ENCODE data around the gene ZNF785.
"Not testable (repeated sequence)": the region's sequence is repeated elsewhere in the genome, so short reads cannot be mapped to it uniquely, and the experiment has no call there.

Gene ZNF785

DNA sequence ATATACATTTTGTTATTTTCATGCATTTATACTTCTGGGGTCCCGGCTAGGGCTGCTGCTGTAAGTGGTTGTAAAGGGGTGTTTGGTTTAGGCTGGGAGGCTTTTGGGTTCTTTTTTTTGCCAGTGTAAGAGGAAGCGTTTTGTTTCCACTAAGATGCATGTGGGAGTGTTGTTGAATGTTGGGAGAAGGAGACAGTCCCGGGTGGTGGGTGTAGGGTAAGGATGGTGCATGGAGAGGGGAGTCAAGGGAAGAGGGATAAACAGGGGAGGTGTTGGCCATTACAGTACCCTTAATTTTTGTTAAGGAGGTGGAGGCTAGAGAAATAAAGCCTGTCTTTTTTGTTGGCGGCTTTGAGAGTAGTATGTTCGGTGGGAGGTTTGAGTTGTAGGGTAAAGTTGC, 42.4 kb downstream of the ZNF785 start:
- no peak for FAIRE-seq
- DNase-seq (ENCODE audit: insufficient read length, low spot score): no peak

DNA sequence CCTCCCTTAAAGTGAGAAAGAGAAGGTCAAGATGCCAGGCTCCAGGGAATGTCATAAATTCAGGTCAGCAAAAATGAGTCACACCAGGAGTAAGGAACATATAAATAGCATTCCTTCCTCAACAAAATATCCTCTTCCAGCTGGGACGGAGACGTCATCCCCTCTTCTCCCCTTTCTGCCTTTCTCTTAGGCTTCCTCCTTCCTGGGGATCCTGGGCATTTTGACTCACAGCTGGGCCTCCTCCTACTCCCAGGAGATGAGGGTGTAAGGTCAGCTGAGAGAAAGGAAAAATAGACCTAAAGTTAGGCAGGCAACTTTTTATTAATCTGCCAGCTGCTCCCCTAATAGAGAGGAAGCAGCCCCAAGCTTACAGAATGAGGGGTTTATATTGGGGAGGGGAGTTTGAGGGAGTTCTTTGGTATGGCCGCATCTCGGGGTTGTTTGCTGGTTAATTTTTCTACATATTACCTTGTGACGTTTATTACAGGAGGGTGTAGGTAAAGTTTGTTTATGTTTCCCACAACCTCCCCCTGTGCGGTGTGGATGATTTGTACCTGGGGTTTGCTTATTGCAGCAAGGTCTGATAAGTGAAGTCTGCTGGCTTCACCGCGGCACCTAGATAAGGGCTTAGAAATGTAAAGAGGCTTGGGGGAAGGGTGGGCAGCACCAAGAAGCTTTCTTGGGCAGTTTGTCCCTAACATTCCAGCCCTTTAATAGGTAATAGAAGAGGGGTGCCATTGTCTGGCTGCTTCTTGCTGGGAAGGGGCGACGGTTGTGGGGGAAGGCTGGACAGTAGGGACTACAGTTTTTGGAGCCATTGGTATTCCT, 43.8 kb downstream of the ZNF785 start:
- DNase-seq (ENCODE audit: insufficient read length, low spot score): no peak
- no peak for FAIRE-seq

DNA sequence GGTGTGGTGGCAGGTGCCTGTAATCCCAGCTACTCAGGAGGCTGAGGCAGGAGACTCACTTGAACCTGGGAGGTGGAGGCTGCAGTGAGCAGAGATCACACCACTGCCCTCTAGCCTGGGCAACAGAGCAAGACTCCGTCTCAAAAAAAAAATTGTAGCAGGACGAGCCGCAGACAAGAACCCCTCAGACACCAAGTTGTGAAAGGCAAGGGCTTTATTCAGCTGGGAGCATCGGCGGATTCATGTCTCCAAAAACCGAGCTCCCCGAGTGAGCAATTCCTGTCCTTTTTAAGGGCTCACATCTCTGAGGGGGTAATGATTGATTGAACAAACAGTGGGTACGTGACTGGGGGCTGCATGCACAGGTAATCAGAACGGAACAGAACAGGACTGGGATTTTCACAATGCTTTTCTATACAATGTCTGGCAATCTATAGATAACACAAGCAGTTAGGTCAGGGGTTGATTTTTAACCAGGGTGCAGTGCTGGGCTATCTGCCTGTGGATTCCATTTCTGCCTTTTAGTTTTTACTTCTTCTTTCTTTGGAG, 44.5 kb downstream of the ZNF785 start:
- not testable (repeated sequence) for FAIRE-seq; DNase-seq (ENCODE audit: insufficient read length, low spot score)

DNA sequence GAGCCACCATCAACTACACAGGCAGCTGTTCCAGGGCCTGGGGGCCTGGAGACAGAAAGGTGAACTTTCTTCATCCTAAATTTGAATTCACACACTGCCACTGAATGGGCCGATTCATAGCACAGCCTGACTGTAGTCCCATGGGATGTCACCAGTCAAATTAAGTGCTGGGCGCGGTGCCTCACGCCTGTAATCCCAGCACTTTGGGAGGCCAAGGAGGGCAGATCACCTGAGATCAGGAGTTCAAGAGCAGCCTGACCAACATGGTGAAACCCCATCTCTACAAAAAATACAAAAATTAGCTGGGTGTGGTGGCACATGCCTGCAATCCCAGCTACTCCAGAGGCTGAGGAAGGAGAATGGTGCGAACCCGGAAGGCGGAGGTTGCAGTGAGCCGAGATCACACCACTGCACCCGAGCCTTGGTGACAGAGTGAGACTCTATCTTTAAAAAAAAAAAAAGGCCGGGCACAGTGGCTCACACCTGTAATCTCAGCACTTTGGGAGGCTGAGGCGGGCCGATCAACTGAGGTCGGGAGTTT, 45.4 kb downstream of the ZNF785 start:
- not testable (repeated sequence) for FAIRE-seq; DNase-seq (ENCODE audit: insufficient read length, low spot score)

DNA sequence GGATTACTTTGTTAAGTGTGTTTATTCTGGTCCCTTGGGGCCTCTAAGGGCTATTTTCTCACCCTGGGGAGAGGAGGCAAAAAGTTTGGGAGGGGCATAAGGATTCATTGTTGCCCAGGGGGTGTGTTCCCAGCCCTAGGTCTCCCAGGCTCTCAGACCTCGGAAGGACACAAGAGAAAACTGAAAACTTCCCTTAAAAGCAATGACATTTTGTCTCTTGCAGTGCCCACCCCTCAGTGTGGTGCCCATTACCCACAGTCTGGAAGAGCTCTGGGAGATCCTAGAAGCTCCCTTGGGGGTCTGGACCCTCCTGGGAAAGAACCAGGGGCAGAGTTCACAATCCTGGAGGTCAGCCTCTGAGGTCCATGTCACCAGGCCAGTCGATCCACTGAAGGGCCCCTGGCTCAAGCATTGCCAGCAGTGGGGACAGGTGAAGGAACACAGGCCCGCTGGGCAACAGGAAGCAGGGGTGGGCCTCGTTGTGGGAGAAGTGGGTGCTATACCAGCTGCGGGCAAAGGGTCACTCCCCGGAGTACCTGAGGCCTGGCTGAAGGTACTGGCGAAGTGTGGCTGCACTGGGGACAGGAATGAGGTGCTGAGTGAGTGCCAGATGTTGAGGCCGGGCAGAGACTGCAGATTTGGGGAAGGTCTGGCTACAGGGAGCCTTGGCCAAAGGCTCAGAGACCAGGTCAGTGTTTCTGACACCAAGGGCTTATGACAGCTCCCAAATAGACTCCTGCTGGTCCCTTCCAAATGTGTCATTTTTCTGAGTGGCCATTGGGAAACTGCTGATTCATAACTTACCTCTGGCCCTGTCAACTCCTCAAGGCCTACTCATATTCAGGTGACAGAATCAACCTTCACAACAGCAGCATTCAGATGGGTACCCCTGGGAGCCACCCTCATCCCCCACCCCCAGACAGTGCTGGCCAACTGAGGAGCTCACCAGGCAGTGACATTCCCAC, 46.2 kb downstream of the ZNF785 start:
- no peak for FAIRE-seq
- no peak for DNase-seq (ENCODE audit: insufficient read length, low spot score)

DNA sequence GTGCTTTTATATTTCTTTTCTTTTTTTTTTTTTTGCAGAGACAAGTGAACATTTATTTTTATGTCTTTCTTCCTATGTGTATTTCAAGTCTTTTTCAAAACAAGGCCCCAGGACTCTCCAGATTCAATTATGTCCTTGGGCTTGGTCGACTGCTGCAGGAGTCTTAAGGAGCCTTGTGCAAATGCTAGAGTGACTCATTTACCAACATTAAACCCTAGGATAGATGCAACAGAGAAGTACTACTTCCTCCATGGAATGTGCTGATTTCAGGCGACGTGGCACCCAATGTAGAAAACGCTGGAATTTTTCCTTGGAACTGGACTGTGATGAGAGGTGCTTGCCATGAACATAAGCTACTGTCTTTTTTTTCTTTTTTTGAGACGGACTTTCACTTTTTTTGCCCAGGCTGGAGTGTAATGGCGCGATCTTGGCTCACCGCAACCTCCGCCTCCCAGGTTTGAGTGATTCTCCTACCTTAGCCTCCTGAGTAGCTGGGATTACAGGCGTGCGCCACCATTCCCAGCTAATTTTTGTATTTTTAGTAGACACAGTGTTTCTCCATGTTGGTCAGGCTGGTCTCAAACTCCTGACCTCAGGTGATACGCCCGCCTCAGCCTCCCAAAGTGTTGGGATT, 49.0 kb downstream of the ZNF785 start:
- FAIRE-seq; DNase-seq (ENCODE audit: insufficient read length, low spot score): not testable (repeated sequence)

DNA sequence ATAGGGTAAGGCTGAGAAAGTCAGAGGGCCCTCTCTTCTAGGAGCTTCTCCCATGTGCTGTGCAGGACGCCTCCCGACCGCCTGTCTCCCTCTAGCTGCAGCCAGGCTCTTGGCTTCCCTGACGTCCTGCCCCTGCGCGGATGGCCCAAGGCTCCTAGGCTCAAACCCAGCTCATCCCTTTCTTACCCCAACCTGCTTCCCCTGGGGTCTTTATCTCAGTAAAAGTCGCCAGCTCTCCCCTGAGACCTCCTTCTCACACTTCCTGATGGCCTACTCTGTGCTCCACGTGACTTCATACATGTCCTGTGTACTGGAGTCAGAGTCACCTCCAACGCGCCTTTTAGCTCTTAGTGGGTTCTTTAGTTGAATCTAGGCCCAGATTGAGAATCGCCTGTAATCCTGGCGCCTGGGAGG, 49.7 kb downstream of the ZNF785 start:
- no peak for FAIRE-seq

DNA sequence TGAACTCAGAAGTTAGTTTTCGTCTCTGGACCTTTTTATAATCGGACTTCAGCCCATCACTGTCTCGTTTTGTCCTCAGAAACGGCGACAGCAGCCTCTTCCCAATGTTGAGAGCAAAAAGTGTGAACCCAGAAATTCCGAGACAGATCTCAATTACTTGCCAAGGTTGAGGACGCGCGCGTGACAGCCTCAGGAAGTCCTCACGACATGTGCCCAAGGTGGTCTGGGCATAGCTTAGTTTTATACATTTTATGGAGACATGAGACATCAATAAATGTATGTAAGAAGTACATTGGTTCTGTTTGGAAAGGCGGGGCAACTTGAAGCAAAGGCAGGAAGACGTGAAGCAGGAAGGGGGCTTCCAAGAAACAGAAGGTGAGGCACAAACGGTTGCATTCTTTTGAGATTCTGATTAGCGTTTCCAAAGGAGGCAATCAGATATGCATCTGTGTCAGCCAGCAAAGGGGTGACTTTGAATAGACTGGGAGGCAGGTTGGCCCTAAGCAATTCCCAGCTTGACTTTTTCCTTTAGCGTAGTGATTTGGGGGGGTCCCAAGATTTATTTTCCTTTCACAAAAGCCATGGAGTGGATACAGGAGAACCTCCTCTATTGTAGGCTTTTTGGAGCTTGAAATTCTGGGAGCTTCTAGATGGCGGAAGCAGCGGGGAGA, 50.3 kb downstream of the ZNF785 start:
- DNase-seq (ENCODE audit: insufficient read length, low spot score): no peak
- FAIRE-seq: no peak

More for the DNA sequence above, 49.7 kb downstream of the ZNF785 start:
- DNase-seq (ENCODE audit: insufficient read length, low spot score): no peak

DNA sequence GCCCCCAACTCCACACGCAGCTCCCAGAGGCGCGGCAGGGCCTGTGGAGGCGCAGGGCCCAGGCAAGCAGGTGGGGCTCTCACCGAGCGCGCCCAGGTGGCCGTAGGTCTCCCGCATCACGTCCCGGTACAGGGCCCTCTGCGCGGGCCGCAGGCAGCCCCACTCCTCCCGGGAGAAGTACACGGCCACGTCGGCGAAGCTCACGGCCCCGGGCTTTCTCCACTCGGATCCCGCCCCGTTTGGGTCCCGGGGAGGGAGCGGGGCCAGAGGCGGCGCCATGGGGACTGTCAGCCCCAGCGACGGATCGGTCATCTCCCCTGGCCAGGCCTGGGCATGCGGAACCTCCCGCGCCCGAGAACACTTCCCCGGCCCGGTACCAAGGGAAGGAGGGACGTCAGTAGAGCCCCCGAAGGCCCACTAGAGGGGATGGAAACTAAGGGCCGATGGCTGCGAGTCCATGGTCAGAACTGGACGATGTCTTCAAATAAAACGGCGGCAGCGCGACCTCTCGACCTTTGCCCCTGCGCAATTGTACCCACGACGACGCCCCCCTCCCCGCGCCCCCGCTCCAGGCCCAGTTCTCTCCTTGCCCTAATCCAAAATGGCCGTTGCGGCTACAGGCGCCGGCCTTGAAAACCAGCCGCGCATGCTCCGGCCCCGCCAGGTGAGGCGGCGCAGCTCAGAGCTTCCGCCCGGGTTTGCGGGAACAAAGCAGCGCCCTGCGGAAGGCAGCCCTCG, 51.0 kb downstream of the ZNF785 start, which contains the start of gene ZNF747:
TSS of gene ZNF747 (minus strand) at position 491 of the 738 bp plus-strand sequence. CDS start at position 312, 179 bp downstream.
- DNase-seq (ENCODE audit: insufficient read length, low spot score) (peak; percentile 89), FAIRE-seq (no peak)

DNA sequence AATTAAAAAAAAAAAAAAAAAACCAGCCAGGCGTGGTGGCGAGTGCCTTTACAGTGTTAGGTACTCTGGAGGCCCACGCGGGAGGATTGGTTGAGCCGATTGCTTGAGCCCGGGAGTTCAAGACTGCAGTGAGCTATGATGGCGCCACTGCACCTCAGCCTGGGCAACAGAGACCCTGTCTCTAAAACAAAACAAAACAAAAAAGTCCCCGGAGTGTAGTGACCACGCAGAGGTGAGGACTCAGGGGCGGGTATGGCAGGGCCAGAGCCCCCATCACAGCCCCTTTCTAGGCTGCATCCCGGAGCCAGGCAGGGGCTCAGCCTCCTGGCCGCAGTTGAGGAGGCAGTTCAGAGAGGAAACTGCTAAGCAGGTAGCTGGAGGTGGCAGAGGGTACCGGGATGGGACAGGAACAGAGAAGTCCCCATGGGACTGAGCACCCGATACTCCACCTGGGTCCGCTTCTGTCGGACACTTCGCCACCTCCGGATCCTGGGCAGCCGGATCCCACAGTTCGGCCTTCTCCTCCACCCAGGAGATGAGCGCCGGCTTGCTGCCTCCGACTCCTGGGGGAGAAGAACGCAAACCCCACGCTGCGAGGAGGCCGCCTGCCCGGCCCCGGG, 51.6 kb downstream of the ZNF785 start:
- DNase-seq (ENCODE audit: insufficient read length, low spot score) (no peak), FAIRE-seq (no peak)

DNA sequence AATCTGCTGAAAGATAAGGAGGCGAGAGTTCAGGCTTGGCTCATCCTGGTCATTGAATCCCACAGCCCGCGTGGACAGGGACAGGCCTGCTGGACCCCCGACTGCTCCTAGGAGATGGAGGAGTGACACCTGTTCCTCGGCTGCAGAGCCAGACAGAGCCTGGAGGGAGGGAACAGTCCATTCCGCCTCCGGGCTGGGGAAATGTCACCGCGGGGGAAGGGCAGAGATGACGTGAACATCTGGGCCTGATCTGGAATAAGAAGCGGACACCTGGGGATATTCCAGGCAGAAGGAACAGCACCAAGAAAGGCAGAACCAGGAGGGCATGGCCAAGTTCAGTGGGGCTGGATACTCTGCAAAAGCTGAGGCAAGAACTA, 52.4 kb downstream of the ZNF785 start:
- no peak for DNase-seq (ENCODE audit: insufficient read length, low spot score)
- FAIRE-seq: no peak

DNA sequence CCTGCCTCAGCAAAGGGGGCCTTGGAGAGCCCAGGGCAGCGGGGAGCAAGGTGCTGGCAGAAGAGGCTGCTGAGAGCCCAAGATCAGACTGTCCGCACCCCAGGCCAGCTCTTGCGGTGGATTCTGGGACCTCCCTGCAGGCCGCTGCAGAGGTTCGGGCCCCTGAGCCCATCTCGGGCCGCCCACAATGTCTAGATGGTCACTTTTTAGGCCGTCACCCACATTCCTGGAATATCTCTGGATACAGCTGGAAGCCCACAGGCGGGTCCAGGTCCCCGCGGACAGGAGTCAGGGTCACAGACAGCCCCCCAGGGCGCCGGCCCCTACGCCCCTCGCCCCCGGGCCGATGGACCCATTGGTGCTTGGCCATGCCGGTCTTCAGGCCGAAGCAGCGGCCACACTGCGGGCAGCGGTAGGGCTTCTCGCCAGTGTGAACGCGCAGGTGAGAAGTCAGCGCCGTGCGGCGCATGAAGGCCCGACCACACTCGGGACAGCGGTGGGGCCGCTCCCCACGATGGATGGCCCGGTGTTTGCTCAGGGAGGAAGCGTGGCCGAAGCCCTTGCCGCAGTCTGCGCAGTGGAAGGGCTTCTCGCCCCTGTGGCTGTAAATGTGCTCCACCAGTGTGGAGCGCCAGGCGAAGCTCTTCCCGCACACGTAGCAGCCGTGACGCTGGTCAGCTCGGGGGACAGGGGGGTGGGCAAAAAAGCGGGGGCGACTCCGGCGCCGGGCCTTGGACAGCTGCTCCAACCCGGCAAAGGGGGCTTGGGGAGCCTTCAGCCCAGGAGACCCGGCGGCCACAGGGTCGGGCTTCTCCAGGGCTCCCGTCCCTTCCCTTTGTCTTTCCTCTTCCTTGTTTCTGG, 53.0 kb downstream of the ZNF785 start:
- FAIRE-seq (no peak), DNase-seq (ENCODE audit: insufficient read length, low spot score) (no peak)
